Measurements from ENCODE around the gene PHF12. TPM values are rescaled to one million over a fixed set of nuclear protein-coding genes. Genes with fewer than 3 reads are reported as not detected.
A peak's percentile ranks its signal among the peaks of the same experiment; 100 is the strongest.

PHF12 gene
- total RNA-seq, 1 experiment from 2014 or later: 37.6 TPM

DNA sequence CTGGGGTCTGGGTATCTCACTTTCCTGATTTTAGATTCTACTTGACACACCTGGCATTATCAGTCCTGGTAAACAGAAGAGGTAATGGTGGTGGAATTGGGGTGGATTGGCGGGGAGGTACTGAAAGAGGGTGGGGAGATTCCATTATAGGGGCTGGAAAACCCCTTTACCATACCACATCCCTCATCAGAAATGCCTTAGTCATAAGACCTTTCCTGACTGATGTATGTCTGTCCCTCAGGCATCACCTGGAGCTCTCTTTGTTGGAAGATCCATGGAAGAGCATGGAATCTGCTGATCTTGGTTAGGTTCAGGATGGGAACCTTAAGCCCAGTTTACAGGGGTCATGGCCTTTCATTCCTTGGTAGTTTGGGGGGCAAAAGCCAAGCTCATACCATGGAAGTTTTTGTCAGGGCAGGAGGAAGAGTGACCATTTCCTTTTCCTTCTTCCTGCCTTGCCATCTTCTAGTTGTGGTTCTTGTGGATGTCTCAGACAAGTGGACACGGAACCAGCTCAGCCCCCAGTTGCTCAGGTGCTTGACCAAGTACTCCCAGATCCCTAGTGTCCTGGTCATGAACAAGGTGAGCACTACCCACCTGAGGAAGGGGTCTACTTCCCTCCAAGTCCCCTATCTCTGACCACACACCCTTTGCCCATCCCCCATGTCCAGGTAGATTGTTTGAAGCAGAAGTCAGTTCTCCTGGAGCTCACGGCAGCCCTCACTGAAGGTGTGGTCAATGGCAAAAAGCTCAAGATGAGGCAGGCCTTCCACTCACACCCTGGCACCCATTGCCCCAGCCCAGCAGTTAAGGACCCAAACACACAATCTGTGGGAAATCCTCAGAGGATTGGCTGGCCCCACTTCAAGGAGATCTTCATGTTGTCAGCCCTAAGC lies 93.2 kb downstream of the PHF12 start:
- Mint-ChIP-seq H3K27ac (ENCODE audit: low read depth, unreplicated experiment) (no peak overlapping the region), H3K4me3 (ENCODE audit: unreplicated experiment) (no peak overlapping the region), H3K9me3 (ENCODE audit: unreplicated experiment) (no peaks in the 10 kb centered on the region), H3K4me1 (ENCODE audit: insufficient read depth, unreplicated experiment) (no peaks in the 10 kb centered on the region), H3K36me3 (ENCODE audit: insufficient read depth, unreplicated experiment) (peaks cover 51% of the 10 kb centered on the region), H3K27me3 (ENCODE audit: insufficient read depth, unreplicated experiment) (no peaks in the 10 kb centered on the region)
- CTCF ChIA-PET: interaction anchor here (0.6 to 1.6 kb wide), 2 partner anchors 9 to 95 kb away, joined by 3 to 5 read pairs; no protein-coding TSS in a partner anchor
- TF ChIP-seq, protein P1, sequence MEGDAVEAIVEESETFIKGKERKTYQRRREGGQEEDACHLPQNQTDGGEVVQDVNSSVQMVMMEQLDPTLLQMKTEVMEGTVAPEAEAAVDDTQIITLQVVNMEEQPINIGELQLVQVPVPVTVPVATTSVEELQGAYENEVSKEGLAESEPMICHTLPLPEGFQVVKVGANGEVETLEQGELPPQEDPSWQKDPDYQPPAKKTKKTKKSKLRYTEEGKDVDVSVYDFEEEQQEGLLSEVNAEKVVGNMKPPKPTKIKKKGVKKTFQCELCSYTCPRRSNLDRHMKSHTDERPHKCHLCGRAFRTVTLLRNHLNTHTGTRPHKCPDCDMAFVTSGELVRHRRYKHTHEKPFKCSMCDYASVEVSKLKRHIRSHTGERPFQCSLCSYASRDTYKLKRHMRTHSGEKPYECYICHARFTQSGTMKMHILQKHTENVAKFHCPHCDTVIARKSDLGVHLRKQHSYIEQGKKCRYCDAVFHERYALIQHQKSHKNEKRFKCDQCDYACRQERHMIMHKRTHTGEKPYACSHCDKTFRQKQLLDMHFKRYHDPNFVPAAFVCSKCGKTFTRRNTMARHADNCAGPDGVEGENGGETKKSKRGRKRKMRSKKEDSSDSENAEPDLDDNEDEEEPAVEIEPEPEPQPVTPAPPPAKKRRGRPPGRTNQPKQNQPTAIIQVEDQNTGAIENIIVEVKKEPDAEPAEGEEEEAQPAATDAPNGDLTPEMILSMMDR (IDR thresholded peaks at IDR 0.05; ENCODE audit: unreplicated experiment): no peak
- BruUV-seq (replicated peaks): no TSS peak
- no peak for DNase-seq (ENCODE audit: unreplicated experiment)
- POLR2A ChIA-PET: interaction anchor here (0.6 to 1.8 kb wide), 2 partner anchors 15 to 64 kb away, joined by 3 to 7 read pairs; partner anchors contain the start of gene FAM222B
- intact Hi-C loops (cut with micrococcal nuclease): loop anchor here (10.0 kb wide), 1 partner anchor 87 kb away; no protein-coding TSS in a partner anchor

DNA sequence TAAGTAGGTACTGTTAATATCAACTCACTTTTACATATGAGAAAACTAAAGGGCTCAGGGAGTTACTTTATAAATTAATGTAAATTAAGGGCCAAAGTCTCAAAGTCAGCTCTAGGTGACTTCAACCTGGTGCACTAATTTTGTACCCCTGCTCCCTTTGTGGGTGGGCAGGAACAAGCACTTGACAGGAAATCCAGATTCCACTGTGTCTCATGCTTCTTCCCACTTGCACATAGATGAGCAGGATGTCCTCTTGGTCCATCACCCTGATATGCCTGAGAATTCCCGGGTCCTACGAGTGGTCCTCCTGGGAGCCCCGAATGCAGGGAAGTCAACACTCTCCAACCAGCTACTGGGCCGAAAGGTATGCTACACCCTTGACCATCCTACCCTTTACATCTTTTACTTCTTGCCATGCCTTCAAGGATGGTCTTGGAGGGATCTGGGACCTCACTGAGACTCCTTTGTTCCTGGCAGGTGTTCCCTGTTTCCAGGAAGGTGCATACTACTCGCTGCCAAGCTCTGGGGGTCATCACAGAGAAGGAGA lies 95.2 kb downstream of the PHF12 start:
- TF ChIP-seq, protein P1 (IDR thresholded peaks at IDR 0.05; ENCODE audit: unreplicated experiment): no peak
- peaks cover 45% of the 10 kb centered on the region for H3K36me3 Mint-ChIP-seq (ENCODE audit: insufficient read depth, unreplicated experiment)
- H3K9me3 Mint-ChIP-seq (ENCODE audit: unreplicated experiment): no peaks in the 10 kb centered on the region
- no peak overlapping the region for H3K27ac Mint-ChIP-seq (ENCODE audit: low read depth, unreplicated experiment)
- DNase-seq (ENCODE audit: unreplicated experiment): no peak
- ChIA-PET CTCF (interaction anchor here (0.6 to 1.4 kb wide), 5 partner anchors 8 to 92 kb away, joined by 3 to 7 read pairs (median 3); partner anchors contain the start of gene FLOT2), POLR2A (interaction anchor here (0.5 to 1.8 kb wide), 9 partner anchors 13 to 328 kb away, joined by 3 to 7 read pairs (median 4); partner anchors contain the start of genes FAM222B and RPL23A)
- no peaks in the 10 kb centered on the region for H3K27me3 Mint-ChIP-seq (ENCODE audit: insufficient read depth, unreplicated experiment)
- H3K4me3 Mint-ChIP-seq (ENCODE audit: unreplicated experiment): peak overlapping the region; percentile 90
- no TSS peak for BruUV-seq (replicated peaks)
- intact Hi-C loops (cut with micrococcal nuclease): loop anchor here (10.0 kb wide), 1 partner anchor 89 kb away; no protein-coding TSS in a partner anchor
- no peaks in the 10 kb centered on the region for H3K4me1 Mint-ChIP-seq (ENCODE audit: insufficient read depth, unreplicated experiment)

DNA sequence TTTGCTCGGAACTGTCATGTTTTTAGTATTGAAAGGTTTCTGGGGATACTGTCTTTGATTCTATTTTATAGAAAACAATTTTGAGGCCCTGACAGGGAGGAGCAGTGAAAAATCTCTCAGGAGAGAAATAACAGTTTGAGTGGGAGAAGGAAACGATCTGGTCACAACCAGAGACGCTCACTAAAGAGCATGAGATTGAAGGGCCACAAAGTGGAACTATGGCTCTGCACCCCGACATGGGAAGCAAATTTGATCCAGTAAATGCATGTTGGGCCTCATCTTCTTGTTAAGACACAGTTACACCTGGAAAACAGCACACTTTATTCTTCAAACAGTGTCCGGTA lies 96.0 kb downstream of the PHF12 start:
- POLR2A ChIA-PET: interaction anchor here (0.6 to 1.4 kb wide), 7 partner anchors 14 to 844 kb away, joined by 3 to 4 read pairs (median 3); no protein-coding TSS in a partner anchor
- peak overlapping the region; percentile 90 for H3K4me3 Mint-ChIP-seq (ENCODE audit: unreplicated experiment)
- H3K4me1 Mint-ChIP-seq (ENCODE audit: insufficient read depth, unreplicated experiment): no peaks in the 10 kb centered on the region
- TF ChIP-seq, protein P1 (IDR thresholded peaks at IDR 0.05; ENCODE audit: unreplicated experiment): no peak
- intact Hi-C loops (cut with micrococcal nuclease): loop anchor here (1.0 to 10.0 kb wide), 2 partner anchors 89 to 92 kb away; no protein-coding TSS in a partner anchor
- no peak for DNase-seq (ENCODE audit: unreplicated experiment)
- H3K27ac Mint-ChIP-seq (ENCODE audit: low read depth, unreplicated experiment): peak overlapping the region; percentile 87
- no peaks in the 10 kb centered on the region for H3K9me3 Mint-ChIP-seq (ENCODE audit: unreplicated experiment)
- H3K27me3 Mint-ChIP-seq (ENCODE audit: insufficient read depth, unreplicated experiment): no peaks in the 10 kb centered on the region
- BruUV-seq (replicated peaks): TSS peak; percentile 80
- CTCF ChIA-PET: interaction anchor here (1.0 to 1.1 kb wide), 2 partner anchors 38 to 94 kb away, joined by 3 read pairs; no protein-coding TSS in a partner anchor
- peaks cover 39% of the 10 kb centered on the region for H3K36me3 Mint-ChIP-seq (ENCODE audit: insufficient read depth, unreplicated experiment)

Small RNA genes lying within 50 kb of the gene (microRNA-seq; reads per million reads assigned to microRNA genes)
- gene MIR451B: not detected

Other genes starting within 250 kb of the PHF12 start
- gene PROCA1, start 239.6 kb downstream of the PHF12 start, total RNA-seq (2022): 0.86 and 1.1 TPM in 2 replicates
- gene RAB34, start 233.7 kb downstream of the PHF12 start, total RNA-seq (2022): 90.0 and 105 TPM in 2 replicates
- gene RPL23A, start 231.5 kb downstream of the PHF12 start, total RNA-seq (2022): 1,941 and 2,110 TPM in 2 replicates
- 13.4 and 18.7 TPM in 2 replicates for gene TLCD1, start 225.3 kb downstream of the PHF12 start, total RNA-seq (2022)
- 4.5 and 8.6 TPM in 2 replicates for gene NEK8, start 222.7 kb downstream of the PHF12 start, total RNA-seq (2022)
- gene TRAF4, start 207.5 kb downstream of the PHF12 start, total RNA-seq (2022): 106 and 126 TPM in 2 replicates
- 18.5 and 22.2 TPM in 2 replicates for gene FAM222B, start 108.7 kb downstream of the PHF12 start, total RNA-seq (2022)
- 51.6 and 53.7 TPM in 2 replicates for gene ERAL1, start 96.5 kb downstream of the PHF12 start, total RNA-seq (2022)
- 98.5 and 126 TPM in 2 replicates for gene FLOT2, start 53.8 kb downstream of the PHF12 start, total RNA-seq (2022)
- 9.1 and 9.5 TPM in 2 replicates for gene DHRS13, start 48.4 kb downstream of the PHF12 start, total RNA-seq (2022)
- gene SEZ6, start 54.5 kb upstream of the PHF12 start, total RNA-seq (2022): not detected in 2 replicates
- not detected in 2 replicates for gene PIPOX, start 91.6 kb upstream of the PHF12 start, total RNA-seq (2022)
- 24.0 and 24.8 TPM in 2 replicates for gene MYO18A, start 228.9 kb upstream of the PHF12 start, total RNA-seq (2022)

Data from MCF 10A (cell line).